SK-N-SH (cell line): ENCODE measurements around the gene STEEP1. TPM values are rescaled to one million over a fixed set of nuclear protein-coding genes. Genes with fewer than 3 reads are reported as not detected.

Source experiments
- CTCF ChIA-PET: fragments of 300-600, 350-600 bp; formaldehyde crosslinking; extraction: SDS; loops from one replicate; lab custom pipeline; 2021; lab: Yijun Ruan, JAX
- POLR2A ChIA-PET: fragments of 350-600 bp; sonication (Branson Sonifier 250); formaldehyde crosslinking; extraction: SDS; loops from one replicate; lab custom pipeline; 2020; ENCODE audit warnings: antibody characterized with exemption, inconsistent platforms; lab: Yijun Ruan, JAX
- DNase-seq: peaks from one replicate; pipeline ENCODE4 v3.0.0; 2012
- H2AFZ ChIP-seq: fragments of 200-600 bp; sonication (generic); 2 replicates; pipeline ENCODE4 v1.8.1; 2016; ENCODE audit warnings: antibody characterized with exemption, mild to moderate bottlenecking, low read depth
- H3F3A ChIP-seq: fragments of 200-600 bp; sonication (generic); replicated peaks from 2 replicates; pipeline ENCODE3; 2016; ENCODE audit warnings: antibody characterized with exemption, mild to moderate bottlenecking; ENCODE audit not compliant: insufficient read depth
- H3K27ac ChIP-seq, 2 experiments: fragments of 200-500 bp in 1 of 2; fragments of 200-600 bp in 1 of 2; sonication (Bioruptor generic) in 1 of 2; sonication (generic), shearing (Covaris generic) in 1 of 2; 2 replicates each; pipeline versions ENCODE4 v1.5.1 to v1.6.1; 2014 to 2016; ENCODE audit warnings: low read depth in 2 of 2, inconsistent platforms in 1 of 2, low read length in 1 of 2, mild to moderate bottlenecking in 1 of 2, mixed read lengths in 1 of 2
- H3K27me3 ChIP-seq: fragments of 200-600 bp; sonication (generic), shearing (Covaris generic); 2 replicates; pipeline ENCODE4 v1.6.1; 2016; ENCODE audit warnings: mixed run types; ENCODE audit not compliant: insufficient read depth
- H3K36me3 ChIP-seq, 2 experiments: fragments of 200-500 bp in 1 of 2; fragments of 200-600 bp in 1 of 2; sonication (Bioruptor generic) in 1 of 2; sonication (generic) in 1 of 2; replicated peaks in 1 of 2; 2 replicates each; pipeline versions ENCODE3 to v1.5.1; 2014 to 2016; ENCODE audit warnings: low read length in 1 of 2, mild to moderate bottlenecking in 1 of 2; ENCODE audit not compliant: insufficient read depth in 2 of 2, control insufficient read depth in 1 of 2
- H3K4me1 ChIP-seq, 2 experiments: fragments of 200-500 bp in 1 of 2; fragments of 200-600 bp in 1 of 2; sonication (Bioruptor generic) in 1 of 2; sonication (generic), shearing (Covaris generic) in 1 of 2; 2 replicates each; pipeline versions ENCODE4 v1.5.1 to v1.6.1; 2014 to 2016; ENCODE audit warnings: low read depth in 1 of 2, low read length in 1 of 2, mixed run types in 1 of 2; ENCODE audit not compliant: insufficient read depth in 2 of 2, control insufficient read depth in 1 of 2
- H3K4me2 ChIP-seq: fragments of 200-600 bp; sonication (generic), shearing (Covaris generic); 2 replicates; pipeline ENCODE4 v1.6.1; 2017; ENCODE audit warnings: mixed run types
- H3K4me3 ChIP-seq, 2 experiments: fragments of 200-500 bp in 1 of 2; fragments of 200-600 bp in 1 of 2; sonication (Bioruptor generic) in 1 of 2; sonication (generic), shearing (Covaris generic) in 1 of 2; 2 replicates each; pipeline versions ENCODE4 v1.5.1 to v1.8.1; 2014 to 2016; ENCODE audit warnings: low read depth in 2 of 2, inconsistent platforms in 1 of 2, low read length in 1 of 2, mild to moderate bottlenecking in 1 of 2, mixed read lengths in 1 of 2, moderate library complexity in 1 of 2
- H3K79me2 ChIP-seq: fragments of 200-600 bp; sonication (generic); 2 replicates; pipeline ENCODE4 v1.8.1; 2017; ENCODE audit warnings: mild to moderate bottlenecking; ENCODE audit not compliant: insufficient read depth
- H3K9ac ChIP-seq: fragments of 200-600 bp; sonication (generic); 2 replicates; pipeline ENCODE4 v1.6.1; 2017; ENCODE audit warnings: mixed run types
- H3K9me2 ChIP-seq: fragments of 200-600 bp; sonication (generic); 2 replicates; pipeline ENCODE4 v1.6.1; 2017; ENCODE audit warnings: mixed run types
- H3K9me3 ChIP-seq: fragments of 200-600 bp; sonication (generic); 2 replicates; pipeline ENCODE4 v1.6.1; 2017; ENCODE audit warnings: mixed run types, mild to moderate bottlenecking, moderate library complexity
- H4K20me1 ChIP-seq: fragments of 200-600 bp; sonication (generic); 2 replicates; pipeline ENCODE4 v1.6.1; 2017; ENCODE audit warnings: mild to moderate bottlenecking, mixed run types; ENCODE audit not compliant: insufficient read depth
- EP300 ChIP-seq, 2 experiments: IDR thresholded peaks; 2 replicates each; pipeline versions ENCODE4 v1.4.0 to v1.6.1; 2012; ENCODE audit warnings: borderline replicate concordance in 1 of 2, low read depth in 1 of 2, low read length in 1 of 2
- EZH2phosphoT487 ChIP-seq: fragments of 200-600 bp; sonication (generic); IDR thresholded peaks from 2 replicates; pipeline ENCODE4 v1.6.1; 2017; ENCODE audit warnings: low read depth, mixed run types, mild to moderate bottlenecking, antibody characterized with exemption, moderate library complexity, borderline replicate concordance
- FOSL2 ChIP-seq: IDR thresholded peaks from 2 replicates; pipeline ENCODE4 v1.4.0; 2012; ENCODE audit warnings: low read depth, mild to moderate bottlenecking, moderate library complexity, borderline replicate concordance
- FOXM1 ChIP-seq: IDR thresholded peaks from 2 replicates; pipeline ENCODE4 v1.4.0; 2012; ENCODE audit warnings: low read depth, mild to moderate bottlenecking
- GATA2 ChIP-seq: sonication (generic); formaldehyde crosslinking; IDR thresholded peaks from 2 replicates; pipeline ENCODE4 v1.5.0; 2020; ENCODE audit warnings: mild to moderate bottlenecking, missing genetic modification reagents
- JUND ChIP-seq: IDR thresholded peaks from 2 replicates; pipeline ENCODE4 v1.4.0; 2012
- MXI1 ChIP-seq: IDR thresholded peaks from 2 replicates; pipeline ENCODE4 v1.6.1; 2012; ENCODE audit warnings: mild to moderate bottlenecking, low read depth, low read length, improper control_type of control experiment
- NFIC ChIP-seq: IDR thresholded peaks from 2 replicates; pipeline ENCODE4 v1.4.0; 2012; ENCODE audit warnings: borderline replicate concordance
- RXRA ChIP-seq: IDR thresholded peaks from 2 replicates; pipeline ENCODE4 v1.4.0; 2012; ENCODE audit warnings: low read depth, mild to moderate bottlenecking, borderline replicate concordance
- SIN3A ChIP-seq: IDR thresholded peaks from 2 replicates; pipeline ENCODE4 v1.6.1; 2012; ENCODE audit warnings: low read depth, mild to moderate bottlenecking, low read length, moderate library complexity, borderline replicate concordance
- TCF12 ChIP-seq: IDR thresholded peaks from 2 replicates; pipeline ENCODE4 v1.4.0; 2012
- YY1 ChIP-seq: IDR thresholded peaks from 2 replicates; pipeline ENCODE4 v1.4.0; 2012; ENCODE audit warnings: low read depth, mild to moderate bottlenecking
- WGBS: methylation state at CpG from one replicate; pipeline ENCODE4 v1.1.6; 2017; ENCODE audit warnings: low lambda C conversion rate; 5-methylcytosine and 5-hydroxymethylcytosine counted together
- polyA plus RNA-seq, 3 experiments: library from polyadenylated mRNA; depleted of rRNA; stranded (reverse); fragments of >200 nt; gene quantifications; 2 replicates each; pipeline ENCODE4 v1.2.3, GENCODE V29; 2012
- TF ChIP-seq, protein P1 (sequence below): fragments of 150-350 bp; IDR thresholded peaks from 2 replicates; pipeline ENCODE4 v1.6.1; 2017; ENCODE audit warnings: antibody characterized with exemption, low read length, low read depth, borderline replicate concordance
- TF ChIP-seq, protein P2 (sequence below): fragments of 200-600 bp; sonication (generic); IDR thresholded peaks from 2 replicates; pipeline ENCODE4 v1.6.1; 2017; ENCODE audit warnings: antibody characterized with exemption, mild to moderate bottlenecking, moderate library complexity
- TF ChIP-seq, protein P3 (sequence below): IDR thresholded peaks from 2 replicates; pipeline ENCODE4 v1.4.0; 2012; ENCODE audit warnings: low read depth, borderline replicate concordance

The STEEP1 gene
- polyA plus RNA-seq, 1 of the 3 experiments (the other 2 are of a cell fraction) = 19.2 TPM

DNA sequence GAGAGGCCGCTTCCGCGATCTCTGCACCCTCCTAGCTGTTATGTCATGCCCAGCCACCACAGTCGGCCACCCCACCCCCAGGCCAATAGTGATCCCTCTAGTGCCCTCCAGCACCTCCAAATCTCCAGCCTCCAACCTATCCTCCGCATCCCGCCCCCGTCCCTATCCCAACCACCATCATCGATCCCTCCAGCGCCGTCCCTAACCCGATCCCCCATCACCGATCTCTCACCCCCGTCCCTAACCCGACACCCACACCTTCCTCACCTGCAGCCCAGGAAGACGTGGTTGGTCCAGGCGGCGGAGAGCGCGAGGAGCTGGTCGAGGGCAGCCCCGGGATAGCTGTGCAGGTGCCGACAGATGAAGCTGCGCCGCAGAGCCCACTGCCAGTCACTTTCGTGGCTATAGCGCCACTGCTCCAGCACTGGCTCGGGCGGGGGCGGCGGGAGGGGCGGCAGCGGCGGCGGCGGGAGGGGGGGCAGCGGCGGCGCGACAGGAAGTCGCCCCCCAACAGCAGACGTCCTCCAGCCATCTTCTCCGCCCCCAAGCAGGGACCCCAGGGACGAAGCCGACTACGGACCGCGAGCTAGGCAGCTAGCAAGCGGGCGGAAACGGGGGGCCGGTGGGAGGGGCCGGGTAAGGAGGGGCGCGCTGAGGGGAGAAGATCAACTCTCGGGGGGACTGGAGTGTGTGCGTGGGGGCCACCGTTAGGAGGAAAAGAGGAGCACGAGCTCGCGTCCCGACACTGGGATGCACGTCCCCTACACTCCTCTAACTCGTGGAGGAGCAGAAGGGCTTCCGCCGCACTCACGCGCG, 40.5 kb upstream of the STEEP1 start:
- peak overlapping the region; percentile 66 for H3K4me2 ChIP-seq
- no peaks in the 10 kb centered on the region for H3K9me2 ChIP-seq
- no peak overlapping the region for H2AFZ ChIP-seq
- ChIA-PET CTCF (interaction anchor here (0.6 to 2.3 kb wide), 3 partner anchors 19 to 124 kb away, joined by 3 to 10 read pairs (median 4); no protein-coding TSS in a partner anchor), POLR2A (interaction anchor here (0.8 kb wide), 1 partner anchor 40 kb away, joined by 3 read pairs; no protein-coding TSS in a partner anchor)
- H3K9me3 ChIP-seq = no peaks in the 10 kb centered on the region
- peaks cover 44% of the 10 kb centered on the region for H3K79me2 ChIP-seq
- 16% methylated on average over 30 of the region's 68 CpGs for WGBS
- peak overlapping the region; percentile 71; the same call in 1 of the 2 replicates for H3K9ac ChIP-seq
- H3K27ac ChIP-seq = peak overlapping the region; percentile 61 to 86; a peak in 3 of 4 replicates
- H3K27me3 ChIP-seq = peaks cover 10% of the 10 kb centered on the region; the same call in 1 of the 2 replicates
- DNase-seq = peak; percentile 69
- H4K20me1 ChIP-seq = 0 out of 2 replicates have a peak, but pooled peaks cover 6% of the 10 kb centered on the region
- H3K4me3 ChIP-seq = peak overlapping the region; percentile 65 to 70
- no peaks in the 10 kb centered on the region; a peak in 1 of 4 replicates for H3K4me1 ChIP-seq
- no peak for TF ChIP-seq JUND
- TF ChIP-seq, protein P1, sequence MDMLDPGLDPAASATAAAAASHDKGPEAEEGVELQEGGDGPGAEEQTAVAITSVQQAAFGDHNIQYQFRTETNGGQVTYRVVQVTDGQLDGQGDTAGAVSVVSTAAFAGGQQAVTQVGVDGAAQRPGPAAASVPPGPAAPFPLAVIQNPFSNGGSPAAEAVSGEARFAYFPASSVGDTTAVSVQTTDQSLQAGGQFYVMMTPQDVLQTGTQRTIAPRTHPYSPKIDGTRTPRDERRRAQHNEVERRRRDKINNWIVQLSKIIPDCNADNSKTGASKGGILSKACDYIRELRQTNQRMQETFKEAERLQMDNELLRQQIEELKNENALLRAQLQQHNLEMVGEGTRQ = no peak
- TF ChIP-seq RXRA = no peak
- no peak for TF ChIP-seq FOSL2
- no peak for TF ChIP-seq EZH2phosphoT487
- no peak for TF ChIP-seq MXI1
- TF ChIP-seq EP300 (IDR thresholded peaks at IDR 0.05; ENCODE audit: borderline replicate concordance in 1 of 2, low read depth in 1 of 2, low read length in 1 of 2) = no peak
- TF ChIP-seq, protein P2, sequence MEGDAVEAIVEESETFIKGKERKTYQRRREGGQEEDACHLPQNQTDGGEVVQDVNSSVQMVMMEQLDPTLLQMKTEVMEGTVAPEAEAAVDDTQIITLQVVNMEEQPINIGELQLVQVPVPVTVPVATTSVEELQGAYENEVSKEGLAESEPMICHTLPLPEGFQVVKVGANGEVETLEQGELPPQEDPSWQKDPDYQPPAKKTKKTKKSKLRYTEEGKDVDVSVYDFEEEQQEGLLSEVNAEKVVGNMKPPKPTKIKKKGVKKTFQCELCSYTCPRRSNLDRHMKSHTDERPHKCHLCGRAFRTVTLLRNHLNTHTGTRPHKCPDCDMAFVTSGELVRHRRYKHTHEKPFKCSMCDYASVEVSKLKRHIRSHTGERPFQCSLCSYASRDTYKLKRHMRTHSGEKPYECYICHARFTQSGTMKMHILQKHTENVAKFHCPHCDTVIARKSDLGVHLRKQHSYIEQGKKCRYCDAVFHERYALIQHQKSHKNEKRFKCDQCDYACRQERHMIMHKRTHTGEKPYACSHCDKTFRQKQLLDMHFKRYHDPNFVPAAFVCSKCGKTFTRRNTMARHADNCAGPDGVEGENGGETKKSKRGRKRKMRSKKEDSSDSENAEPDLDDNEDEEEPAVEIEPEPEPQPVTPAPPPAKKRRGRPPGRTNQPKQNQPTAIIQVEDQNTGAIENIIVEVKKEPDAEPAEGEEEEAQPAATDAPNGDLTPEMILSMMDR = no peak
- no peak for TF ChIP-seq YY1
- no peak for TF ChIP-seq NFIC
- no peak for TF ChIP-seq TCF12
- no peak for TF ChIP-seq GATA2 (CRISPR knock-in tag)
- no peak for TF ChIP-seq FOXM1
- no peak for TF ChIP-seq SIN3A
- TF ChIP-seq, protein P3, sequence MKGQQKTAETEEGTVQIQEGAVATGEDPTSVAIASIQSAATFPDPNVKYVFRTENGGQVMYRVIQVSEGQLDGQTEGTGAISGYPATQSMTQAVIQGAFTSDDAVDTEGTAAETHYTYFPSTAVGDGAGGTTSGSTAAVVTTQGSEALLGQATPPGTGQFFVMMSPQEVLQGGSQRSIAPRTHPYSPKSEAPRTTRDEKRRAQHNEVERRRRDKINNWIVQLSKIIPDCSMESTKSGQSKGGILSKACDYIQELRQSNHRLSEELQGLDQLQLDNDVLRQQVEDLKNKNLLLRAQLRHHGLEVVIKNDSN = no peak
- no peaks in the 10 kb centered on the region for H3F3A ChIP-seq
- no peaks in the 10 kb centered on the region for H3K36me3 ChIP-seq
